GM21576 (cell line): ENCODE measurements around the gene PRR15L.
"Not testable (repeated sequence)": the region's sequence is repeated elsewhere in the genome, so short reads cannot be mapped to it uniquely, and the experiment has no call there.

Experiments used
- ATAC-seq: cut with Tn5 transposase; IDR thresholded peaks from one replicate; pipeline ENCODE4 v1.9.1; 2021; ENCODE audit warnings: mild to moderate bottlenecking, moderate library complexity; ENCODE audit not compliant: unreplicated experiment

Gene PRR15L

GRCh38 chr17:47989159-47989558, 31.5 kb upstream of the PRR15L start:
- ATAC-seq = no peak

GRCh38 chr17:47988445-47988844, 30.8 kb upstream of the PRR15L start:
- ATAC-seq = not testable (repeated sequence)

GRCh38 chr17:47987240-47987835, 29.7 kb upstream of the PRR15L start:
- ATAC-seq = no peak

DNA sequence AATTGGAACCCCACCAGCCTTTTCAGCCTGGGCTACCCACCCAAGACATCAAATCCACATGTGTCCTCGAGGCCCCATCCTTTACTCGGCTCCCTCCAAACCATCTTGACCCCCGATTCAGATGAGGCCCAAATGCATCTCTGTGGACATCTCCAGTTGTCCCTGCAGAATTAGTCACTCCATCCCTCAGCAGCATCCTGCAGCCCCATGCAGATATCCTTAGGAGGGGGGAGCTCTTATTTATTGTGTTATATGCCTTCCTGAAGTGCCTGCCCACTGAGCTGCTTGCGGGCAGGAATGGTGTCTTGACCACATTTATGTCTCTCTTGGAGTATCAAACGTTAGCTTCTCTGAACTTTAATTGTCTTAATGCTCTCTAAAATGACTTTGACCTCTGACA, 28.8 kb upstream of the PRR15L start:
- no peak for ATAC-seq

- no peak for ATAC-seq
These were observed 26.0 kb upstream of the PRR15L start for GRCh38 chr17:47983492-47984223.

DNA sequence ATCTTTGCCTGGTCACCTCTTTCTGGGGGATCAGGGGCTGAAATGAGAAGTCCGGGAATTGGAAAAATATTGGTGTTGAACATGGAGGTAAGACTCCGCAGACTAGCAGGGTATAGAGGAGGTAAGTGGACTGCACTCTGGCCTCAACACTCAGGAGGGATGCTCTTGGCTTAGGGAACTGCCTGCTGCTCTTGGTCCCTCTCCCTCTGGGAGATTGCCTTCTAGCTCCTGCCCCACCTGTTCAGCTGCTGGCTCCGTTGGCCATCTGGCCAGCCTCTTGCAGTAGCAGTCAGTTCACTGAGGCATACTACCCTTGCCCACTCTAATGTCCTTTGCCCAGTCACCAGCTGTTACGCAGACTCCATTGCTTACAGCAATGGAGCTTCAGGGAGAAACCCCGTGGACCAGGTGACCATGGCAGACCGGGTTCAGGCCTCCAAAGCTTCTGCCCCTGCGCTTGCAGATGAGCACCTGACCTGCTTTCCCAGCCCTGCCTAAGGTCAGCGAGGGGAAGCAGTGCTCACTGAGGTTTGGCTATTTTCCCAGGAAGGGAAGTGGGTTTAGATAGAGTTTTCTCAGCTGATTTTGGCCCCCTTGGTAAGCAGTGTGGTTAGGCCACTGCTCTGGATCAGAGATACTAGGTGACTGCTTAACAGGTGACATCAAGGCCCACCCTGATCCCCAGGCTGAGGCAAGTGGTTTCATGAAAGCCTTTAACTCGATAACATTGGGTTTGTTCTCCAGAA, 25.1 kb upstream of the PRR15L start:
- no peak for ATAC-seq

DNA sequence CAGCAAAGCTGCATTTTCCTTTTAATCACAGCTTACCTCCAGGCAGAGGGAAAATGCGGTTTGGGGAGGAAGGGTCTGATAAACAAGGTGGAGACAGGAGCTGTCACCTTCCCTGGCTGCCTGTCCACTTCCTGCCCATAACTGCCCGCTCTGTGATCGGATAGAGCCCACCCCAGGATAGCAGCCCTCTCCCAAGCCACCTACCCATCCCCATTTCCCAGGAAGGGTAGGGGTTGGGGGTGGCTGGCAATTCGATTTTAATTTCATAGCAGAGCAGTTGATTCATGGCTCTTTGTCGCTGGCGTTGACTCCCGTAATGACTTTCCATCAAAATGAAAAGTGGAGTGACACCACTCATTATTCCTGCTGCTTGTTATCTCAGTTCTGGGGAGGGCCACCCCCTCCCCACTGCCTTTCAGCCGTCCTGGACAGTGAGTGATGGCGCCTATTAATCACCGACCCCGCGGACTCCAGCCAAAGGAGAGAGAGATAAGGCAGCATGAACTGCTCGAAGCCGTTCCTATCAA, 24.5 kb upstream of the PRR15L start:
- ATAC-seq = no peak

- no peak for ATAC-seq
These were observed 23.8 kb upstream of the PRR15L start for GRCh38 chr17:47981462-47981861.

DNA sequence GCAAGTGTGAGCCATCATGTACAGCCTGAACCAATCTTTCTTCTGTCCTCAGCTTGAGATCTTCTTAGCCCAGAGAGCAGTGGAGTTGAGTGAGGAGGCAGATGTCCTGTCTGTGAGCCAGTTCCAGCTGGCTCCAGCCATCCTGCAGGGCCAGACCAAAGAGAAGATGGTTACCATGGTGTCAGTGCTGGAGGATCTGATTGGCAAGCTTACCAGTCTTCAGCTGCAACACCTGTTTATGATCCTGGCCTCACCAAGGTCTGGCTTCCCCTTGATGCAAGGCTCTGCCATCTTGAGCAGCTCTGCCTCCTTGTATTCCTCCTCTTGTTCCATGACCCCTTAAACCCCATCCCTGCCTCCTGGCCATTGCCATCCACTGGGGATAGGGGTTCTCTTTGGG, 22.9 kb upstream of the PRR15L start:
- ATAC-seq = no peak

GRCh38 chr17:47978324-47978723, 20.6 kb upstream of the PRR15L start:
- no peak for ATAC-seq

GRCh38 chr17:47975823-47976205, 18.1 kb upstream of the PRR15L start:
- ATAC-seq = no peak

GRCh38 chr17:47975189-47975822, 17.6 kb upstream of the PRR15L start:
- no peak for ATAC-seq

- no peak for ATAC-seq
These were observed 15.9 kb upstream of the PRR15L start for GRCh38 chr17:47973541-47973940.

DNA sequence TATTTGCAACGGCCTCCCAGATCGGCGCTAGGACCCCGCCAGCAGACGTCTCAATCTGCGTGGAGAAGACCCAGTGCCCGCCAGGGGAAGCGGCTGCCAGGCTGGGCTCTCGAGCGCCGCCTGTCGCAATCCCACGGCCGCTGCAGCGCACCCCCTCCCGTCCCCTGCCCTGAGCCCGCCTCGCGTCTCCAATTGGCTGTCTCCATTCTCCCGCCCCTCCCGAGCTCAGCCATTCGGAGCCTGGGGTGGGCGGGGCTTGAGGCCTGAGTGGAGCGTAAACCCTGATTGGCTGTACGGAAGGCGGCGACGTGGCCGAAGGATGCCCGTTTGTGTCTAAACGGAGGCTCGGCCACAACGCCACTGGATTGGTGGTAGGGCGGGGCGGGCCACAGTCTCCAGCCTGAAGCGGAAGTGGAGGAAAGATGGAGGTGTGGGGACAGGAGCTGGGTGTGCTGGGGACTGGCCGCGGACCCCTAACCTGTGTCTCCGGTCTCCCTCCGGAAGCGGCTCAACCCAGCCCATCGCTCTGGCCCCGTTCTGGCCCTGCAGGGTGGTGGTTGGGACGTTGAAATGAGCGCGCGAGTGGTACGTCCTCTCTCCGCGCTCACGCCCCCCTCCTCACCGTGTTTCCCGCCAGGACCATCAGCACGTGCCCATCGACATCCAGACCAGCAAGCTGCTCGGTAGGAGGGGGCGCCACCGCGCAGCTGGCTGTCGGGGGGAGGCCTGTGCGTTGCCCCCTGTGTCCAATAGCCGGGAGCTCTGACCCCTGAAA, 13.2 kb upstream of the PRR15L start, which contains the start of gene CDK5RAP3:
Gene CDK5RAP3 (plus strand): TSS at position 389 of the 775 bp plus-strand sequence. CDS start 34 bp downstream, at position 423.
- peak; percentile 93 for ATAC-seq

- ATAC-seq = no peak
These were observed 12.4 kb upstream of the PRR15L start for GRCh38 chr17:47969930-47970724.

DNA sequence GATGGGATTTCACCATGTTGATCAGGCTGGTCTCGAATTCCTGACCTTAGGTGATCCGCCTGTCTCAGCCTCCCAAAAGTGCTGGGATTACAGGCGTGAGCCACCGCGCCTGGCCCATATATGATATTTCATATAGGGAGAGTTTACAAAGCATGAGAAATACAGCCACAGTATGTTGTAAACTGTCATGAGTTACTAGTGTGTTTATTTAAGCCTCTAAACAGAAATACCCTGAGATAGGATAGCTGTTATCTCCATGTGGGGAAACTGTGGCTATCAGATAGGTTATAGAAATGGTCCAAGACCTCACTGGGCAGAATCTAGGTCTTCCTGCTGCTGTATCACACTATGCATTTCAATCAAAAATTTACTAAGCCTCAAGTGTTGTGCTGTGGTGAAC, 11.2 kb upstream of the PRR15L start:
- ATAC-seq = no peak

DNA sequence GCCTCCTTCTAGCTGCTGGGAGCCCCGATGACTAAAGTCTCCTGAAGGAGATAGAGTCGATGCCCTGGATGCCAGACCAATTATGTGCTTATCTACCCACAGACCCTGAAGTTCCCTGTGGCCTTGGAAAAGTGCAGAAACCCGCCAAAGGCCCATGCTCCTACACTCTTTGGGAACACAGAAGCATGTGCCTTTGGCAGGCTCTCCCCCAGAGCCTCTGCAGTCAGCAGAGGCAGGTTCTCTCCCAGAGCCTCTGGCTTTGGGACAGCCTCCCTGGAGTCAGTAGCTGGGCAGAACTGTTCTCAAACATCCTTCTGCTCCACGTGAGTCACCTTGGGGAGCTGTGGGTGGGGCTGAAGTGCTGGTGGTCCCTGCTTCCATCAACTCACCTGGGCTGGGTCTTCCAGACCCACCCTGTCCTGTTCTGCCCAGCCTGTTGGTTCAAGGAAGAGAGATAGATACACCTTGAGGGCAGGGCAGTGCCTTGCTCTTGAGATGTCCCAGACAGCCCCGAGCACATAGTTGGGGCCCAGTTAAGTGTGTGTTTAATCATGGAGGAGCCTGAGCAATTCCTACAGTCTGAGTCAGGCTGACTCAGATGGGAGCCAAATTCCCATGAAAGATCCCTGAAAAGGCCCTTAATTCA, 10.0 kb upstream of the PRR15L start:
- ATAC-seq = no peak

GRCh38 chr17:47966079-47966519, 8.4 kb upstream of the PRR15L start:
- no peak for ATAC-seq

DNA sequence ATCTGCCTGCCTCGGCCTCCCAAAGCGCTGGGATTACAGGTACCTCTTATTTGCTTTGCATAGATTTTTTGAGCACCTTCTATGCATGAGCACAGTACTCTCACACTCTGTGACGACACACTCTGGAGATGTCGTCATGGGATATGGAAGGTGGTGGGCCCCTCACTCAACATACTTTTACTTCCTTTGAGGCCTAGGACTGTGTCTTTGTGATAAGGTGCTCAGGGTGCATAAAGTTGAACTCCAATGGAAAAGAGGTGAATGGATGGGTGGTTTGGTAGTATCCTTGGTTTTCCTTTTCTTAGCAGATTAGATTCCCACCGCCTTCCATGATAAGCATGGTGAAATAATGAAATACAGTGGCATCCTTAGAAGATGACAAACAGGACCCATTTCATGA, 7.2 kb upstream of the PRR15L start:
- no peak for ATAC-seq
